MM.1S (cell line): ENCODE measurements around the gene TMEM176B.

ENCODE experiments used
- EZH2 ChIP-seq: fragments of 300-600 bp; sonication (generic); optimal IDR thresholded peaks from 2 replicates; pipeline ENCODE3; 2017; ENCODE audit warnings: low read depth, mild to moderate bottlenecking, antibody characterized with exemption, low read length, mixed read lengths
- EZH2phosphoT487 ChIP-seq: fragments of 300-600 bp; sonication (generic); IDR thresholded peaks from 2 replicates; pipeline ENCODE4 v1.6.1; 2018; ENCODE audit warnings: antibody characterized with exemption, low read length
- TF ChIP-seq, protein P1 (sequence below): fragments of 300-600 bp; sonication (generic); IDR thresholded peaks from 2 replicates; pipeline ENCODE4 v1.5.1; 2016; ENCODE audit warnings: antibody characterized with exemption, low read length, mixed read lengths

DNA sequence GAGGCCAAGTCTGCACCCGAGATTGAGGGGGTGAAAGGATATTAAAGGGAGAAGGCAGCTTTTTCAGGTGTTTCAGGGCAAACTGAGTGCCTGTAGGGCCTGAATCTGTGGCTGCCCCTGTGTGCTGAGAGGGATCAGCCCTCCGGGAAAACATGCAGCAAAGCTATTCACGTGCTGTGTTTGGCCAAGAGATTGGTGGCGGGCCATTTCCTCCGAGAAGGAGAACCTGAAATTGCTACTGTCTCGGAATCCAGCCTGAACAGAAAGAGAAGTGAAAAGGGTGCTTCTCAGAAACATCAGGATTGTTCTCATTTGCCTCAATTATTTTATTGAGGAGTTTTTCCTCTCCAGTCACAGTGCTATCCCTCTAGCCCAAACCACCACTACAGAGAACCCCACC is 46.9 kb downstream of the TMEM176B start:
- TF ChIP-seq, protein P1, sequence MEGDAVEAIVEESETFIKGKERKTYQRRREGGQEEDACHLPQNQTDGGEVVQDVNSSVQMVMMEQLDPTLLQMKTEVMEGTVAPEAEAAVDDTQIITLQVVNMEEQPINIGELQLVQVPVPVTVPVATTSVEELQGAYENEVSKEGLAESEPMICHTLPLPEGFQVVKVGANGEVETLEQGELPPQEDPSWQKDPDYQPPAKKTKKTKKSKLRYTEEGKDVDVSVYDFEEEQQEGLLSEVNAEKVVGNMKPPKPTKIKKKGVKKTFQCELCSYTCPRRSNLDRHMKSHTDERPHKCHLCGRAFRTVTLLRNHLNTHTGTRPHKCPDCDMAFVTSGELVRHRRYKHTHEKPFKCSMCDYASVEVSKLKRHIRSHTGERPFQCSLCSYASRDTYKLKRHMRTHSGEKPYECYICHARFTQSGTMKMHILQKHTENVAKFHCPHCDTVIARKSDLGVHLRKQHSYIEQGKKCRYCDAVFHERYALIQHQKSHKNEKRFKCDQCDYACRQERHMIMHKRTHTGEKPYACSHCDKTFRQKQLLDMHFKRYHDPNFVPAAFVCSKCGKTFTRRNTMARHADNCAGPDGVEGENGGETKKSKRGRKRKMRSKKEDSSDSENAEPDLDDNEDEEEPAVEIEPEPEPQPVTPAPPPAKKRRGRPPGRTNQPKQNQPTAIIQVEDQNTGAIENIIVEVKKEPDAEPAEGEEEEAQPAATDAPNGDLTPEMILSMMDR, result no peak
- TF ChIP-seq EZH2 (no peak), EZH2phosphoT487 (no peak)
